Activated B cell treated with CpG ODN at 0.5 μM for 24 hours (primary cell): ENCODE measurements around the gene MRGPRX4. TPM values are rescaled to one million over a fixed set of nuclear protein-coding genes. Genes with fewer than 3 reads are reported as not detected.
"Not testable (repeated sequence)": the region's sequence is repeated elsewhere in the genome, so short reads cannot be mapped to it uniquely, and the experiment has no call there.

Experiments used
- ATAC-seq: fragments of 200-7000 bp; cut with Tn5 transposase; one replicate; pipeline ENCODE4 v1.10.0; 2021; ENCODE audit warnings: low read depth, mild to moderate bottlenecking, moderate library complexity
- CTCF ChIA-PET: fragments of 350-600 bp; sonication (Branson Sonifier 250); formaldehyde crosslinking; loops from one replicate; lab custom pipeline; 2021; ENCODE audit warnings: antibody characterized with exemption; lab: Charles Lee
- POLR2A ChIA-PET: fragments of 350-600 bp; sonication (Branson Sonifier 250); formaldehyde crosslinking; loops from one replicate; lab custom pipeline; 2021; ENCODE audit warnings: antibody characterized with exemption; lab: Charles Lee
- DNase-seq: peaks from one replicate; pipeline ENCODE4 v3.0.0; 2022
- H3K27ac Mint-ChIP-seq: one replicate; pipeline ENCODE4 v1.8.0; 2020; ENCODE audit warnings: mixed read lengths
- H3K27me3 Mint-ChIP-seq: one replicate; pipeline ENCODE4 v1.8.0; 2021; ENCODE audit warnings: mixed read lengths
- H3K36me3 Mint-ChIP-seq: one replicate; pipeline ENCODE4 v1.8.0; 2021; ENCODE audit warnings: low read depth, mixed read lengths
- H3K4me1 Mint-ChIP-seq: one replicate; pipeline ENCODE4 v1.8.0; 2021; ENCODE audit warnings: mixed read lengths
- H3K4me3 Mint-ChIP-seq: one replicate; pipeline ENCODE4 v1.8.0; 2020; ENCODE audit warnings: mild to moderate bottlenecking, mixed read lengths
- H3K9me3 Mint-ChIP-seq: one replicate; pipeline ENCODE4 v1.8.0; 2020; ENCODE audit warnings: mixed read lengths
- intact Hi-C: fragments of 100-400 bp; cut with micrococcal nuclease; formaldehyde crosslinking; loops from one replicate; pipeline ENCODE4 v1.15.1; 2024
- total RNA-seq: library from RNA; stranded (reverse); gene quantifications from 2 replicates; pipeline ENCODE4 v1.2.3, GENCODE V29; 2022
- TF ChIP-seq, protein P1 (sequence below): fragments of 200-600 bp; IDR thresholded peaks from one replicate; pipeline ENCODE4 v1.8.0; 2022; ENCODE audit warnings: antibody characterized with exemption, mild to moderate bottlenecking

Gene MRGPRX4
- total RNA-seq: not detected in 2 replicates

DNA sequence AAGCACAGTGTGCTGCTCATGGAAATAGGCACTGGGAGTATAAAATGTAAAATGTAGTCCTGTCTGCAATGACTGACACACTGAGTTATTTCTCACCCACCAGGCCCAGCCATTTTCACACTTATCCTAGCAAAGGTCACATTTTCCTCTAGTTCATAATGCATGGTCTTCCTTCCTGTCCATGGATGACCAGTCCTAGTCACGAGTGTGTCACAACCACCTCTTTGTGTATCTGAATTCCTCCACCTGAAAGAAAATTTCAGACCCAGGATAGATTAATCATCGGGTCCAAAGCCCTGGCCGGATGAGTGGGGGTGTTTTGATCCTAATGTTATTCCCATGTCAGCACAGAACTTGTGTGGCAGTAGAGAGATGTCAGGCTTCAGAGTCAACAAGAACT is at the start of gene MRGPRX4:
TSS of gene MRGPRX4 (plus strand) at position 172 of the 400 bp plus-strand sequence. CDS start 420 bp downstream, outside the sequence.
- no peaks in the 10 kb centered on the region for H3K36me3 Mint-ChIP-seq
- intact Hi-C loops: no loop called here
- ChIA-PET POLR2A (no interaction called here), CTCF (no interaction called here)
- no peaks in the 10 kb centered on the region for H3K4me1 Mint-ChIP-seq
- TF ChIP-seq, protein P1, sequence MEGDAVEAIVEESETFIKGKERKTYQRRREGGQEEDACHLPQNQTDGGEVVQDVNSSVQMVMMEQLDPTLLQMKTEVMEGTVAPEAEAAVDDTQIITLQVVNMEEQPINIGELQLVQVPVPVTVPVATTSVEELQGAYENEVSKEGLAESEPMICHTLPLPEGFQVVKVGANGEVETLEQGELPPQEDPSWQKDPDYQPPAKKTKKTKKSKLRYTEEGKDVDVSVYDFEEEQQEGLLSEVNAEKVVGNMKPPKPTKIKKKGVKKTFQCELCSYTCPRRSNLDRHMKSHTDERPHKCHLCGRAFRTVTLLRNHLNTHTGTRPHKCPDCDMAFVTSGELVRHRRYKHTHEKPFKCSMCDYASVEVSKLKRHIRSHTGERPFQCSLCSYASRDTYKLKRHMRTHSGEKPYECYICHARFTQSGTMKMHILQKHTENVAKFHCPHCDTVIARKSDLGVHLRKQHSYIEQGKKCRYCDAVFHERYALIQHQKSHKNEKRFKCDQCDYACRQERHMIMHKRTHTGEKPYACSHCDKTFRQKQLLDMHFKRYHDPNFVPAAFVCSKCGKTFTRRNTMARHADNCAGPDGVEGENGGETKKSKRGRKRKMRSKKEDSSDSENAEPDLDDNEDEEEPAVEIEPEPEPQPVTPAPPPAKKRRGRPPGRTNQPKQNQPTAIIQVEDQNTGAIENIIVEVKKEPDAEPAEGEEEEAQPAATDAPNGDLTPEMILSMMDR: no peak
- no peaks in the 10 kb centered on the region for H3K9me3 Mint-ChIP-seq
- H3K27ac Mint-ChIP-seq: no peak within 1 kb of the TSS
- peaks cover 15% of the 10 kb centered on the region for H3K27me3 Mint-ChIP-seq
- ATAC-seq (no peak), DNase-seq (no peak)
- peak within 1 kb of the TSS; percentile 29 for H3K4me3 Mint-ChIP-seq

DNA sequence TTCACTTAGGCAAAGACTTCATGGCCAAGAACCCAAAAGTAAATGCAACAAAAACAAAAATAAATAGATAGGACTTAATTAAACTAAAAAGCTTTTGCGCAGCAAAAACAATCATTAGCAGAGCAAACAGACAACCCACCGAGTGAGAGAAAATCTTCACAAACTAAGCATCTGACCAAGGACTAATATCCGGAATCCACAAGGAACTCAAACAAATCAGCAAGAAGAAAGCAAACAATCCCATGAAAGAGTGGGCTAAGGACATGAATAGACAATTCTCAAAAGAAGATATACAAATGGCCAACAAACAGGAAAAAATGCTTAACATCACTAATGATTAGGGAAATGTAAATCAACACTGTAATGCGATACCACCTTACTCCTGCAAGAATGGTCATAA is 41.5 kb upstream of the MRGPRX4 start:
- CTCF ChIA-PET, H3K36me3 Mint-ChIP-seq, H3K9me3 Mint-ChIP-seq, H3K27ac Mint-ChIP-seq, intact Hi-C loops, POLR2A ChIA-PET, DNase-seq, H3K4me1 Mint-ChIP-seq, H3K4me3 Mint-ChIP-seq, ATAC-seq: not testable (repeated sequence)
- H3K27me3 Mint-ChIP-seq: peaks cover 43% of the 10 kb centered on the region

- POLR2A ChIA-PET: no interaction called here
- H3K27ac Mint-ChIP-seq: no peak within 1 kb of the TSS
- peaks cover 42% of the 10 kb centered on the region for H3K27me3 Mint-ChIP-seq
Observed at GRCh38 chr11:18132341-18132740, 40.3 kb upstream of the MRGPRX4 start, which contains the start of gene MRGPRX3. TSS of gene MRGPRX3 (plus strand) at chr11:18132571. CDS start at chr11:18137203, 4,632 bp downstream.

DNA sequence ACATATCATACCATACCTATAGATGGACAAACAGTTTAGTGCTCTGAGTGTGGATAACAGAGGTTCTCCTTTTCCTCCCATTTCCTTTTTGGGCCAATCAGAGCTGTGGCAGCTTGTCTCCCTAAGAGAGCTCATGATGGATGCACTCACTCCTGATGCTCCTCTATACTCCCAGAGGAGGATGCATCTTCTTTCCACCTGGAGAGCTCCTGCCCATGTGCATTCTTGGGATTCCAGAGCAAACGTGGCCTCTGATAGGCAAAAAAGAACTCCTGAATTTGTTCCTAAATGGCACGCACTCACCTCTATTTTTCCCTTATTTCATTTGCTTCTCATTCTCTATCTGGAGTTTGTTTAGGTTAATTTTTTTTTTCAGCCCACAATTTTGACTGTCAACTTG is 37.3 kb upstream of the MRGPRX4 start:
- peaks cover 27% of the 10 kb centered on the region for H3K27me3 Mint-ChIP-seq
- DNase-seq (no peak), ATAC-seq (no peak)
- ChIA-PET CTCF (no interaction called here), POLR2A (no interaction called here)
- no peaks in the 10 kb centered on the region for H3K9me3 Mint-ChIP-seq
- TF ChIP-seq, protein P1: no peak
- H3K4me1 Mint-ChIP-seq: no peaks in the 10 kb centered on the region
- intact Hi-C loops: no loop called here
- no peak overlapping the region for H3K27ac Mint-ChIP-seq
- H3K36me3 Mint-ChIP-seq: no peaks in the 10 kb centered on the region
- H3K4me3 Mint-ChIP-seq: no peak overlapping the region

More at GRCh38 chr11:18132341-18132740, 40.3 kb upstream of the MRGPRX4 start, which contains the start of gene MRGPRX3:
- DNase-seq (no peak), ATAC-seq (no peak)
- Mint-ChIP-seq H3K36me3 (no peaks in the 10 kb centered on the region), H3K4me3 (no peak within 1 kb of the TSS), H3K9me3 (no peaks in the 10 kb centered on the region), H3K4me1 (no peaks in the 10 kb centered on the region)
- TF ChIP-seq, protein P1: no peak
- CTCF ChIA-PET: no interaction called here
- intact Hi-C loops: no loop called here

DNA sequence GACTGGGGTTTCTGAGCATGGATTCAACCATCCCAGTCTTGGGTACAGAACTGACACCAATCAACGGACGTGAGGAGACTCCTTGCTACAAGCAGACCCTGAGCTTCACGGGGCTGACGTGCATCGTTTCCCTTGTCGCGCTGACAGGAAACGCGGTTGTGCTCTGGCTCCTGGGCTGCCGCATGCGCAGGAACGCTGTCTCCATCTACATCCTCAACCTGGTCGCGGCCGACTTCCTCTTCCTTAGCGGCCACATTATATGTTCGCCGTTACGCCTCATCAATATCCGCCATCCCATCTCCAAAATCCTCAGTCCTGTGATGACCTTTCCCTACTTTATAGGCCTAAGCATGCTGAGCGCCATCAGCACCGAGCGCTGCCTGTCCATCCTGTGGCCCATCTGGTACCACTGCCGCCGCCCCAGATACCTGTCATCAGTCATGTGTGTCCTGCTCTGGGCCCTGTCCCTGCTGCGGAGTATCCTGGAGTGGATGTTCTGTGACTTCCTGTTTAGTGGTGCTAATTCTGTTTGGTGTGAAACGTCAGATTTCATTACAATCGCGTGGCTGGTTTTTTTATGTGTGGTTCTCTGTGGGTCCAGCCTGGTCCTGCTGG is 35.3 kb upstream of the MRGPRX4 start:
- ChIA-PET POLR2A (no interaction called here), CTCF (no interaction called here)
- Mint-ChIP-seq H3K9me3 (no peaks in the 10 kb centered on the region), H3K27me3 (peaks cover 27% of the 10 kb centered on the region), H3K4me1 (no peaks in the 10 kb centered on the region), H3K27ac (no peak overlapping the region), H3K4me3 (no peak overlapping the region), H3K36me3 (no peaks in the 10 kb centered on the region)
- intact Hi-C loops: no loop called here
- TF ChIP-seq, protein P1: no peak
- no peak for ATAC-seq
- no peak for DNase-seq
